ENCODE data around the gene PPP6R3. TPM values are rescaled to one million over a fixed set of nuclear protein-coding genes. Genes with fewer than 3 reads are reported as not detected.
"Not testable (repeated sequence)": the region's sequence is repeated elsewhere in the genome, so short reads cannot be mapped to it uniquely, and the experiment has no call there.

The PPP6R3 gene
- total RNA-seq, 2 donors from 2014 or later = 110 to 138 TPM

DNA sequence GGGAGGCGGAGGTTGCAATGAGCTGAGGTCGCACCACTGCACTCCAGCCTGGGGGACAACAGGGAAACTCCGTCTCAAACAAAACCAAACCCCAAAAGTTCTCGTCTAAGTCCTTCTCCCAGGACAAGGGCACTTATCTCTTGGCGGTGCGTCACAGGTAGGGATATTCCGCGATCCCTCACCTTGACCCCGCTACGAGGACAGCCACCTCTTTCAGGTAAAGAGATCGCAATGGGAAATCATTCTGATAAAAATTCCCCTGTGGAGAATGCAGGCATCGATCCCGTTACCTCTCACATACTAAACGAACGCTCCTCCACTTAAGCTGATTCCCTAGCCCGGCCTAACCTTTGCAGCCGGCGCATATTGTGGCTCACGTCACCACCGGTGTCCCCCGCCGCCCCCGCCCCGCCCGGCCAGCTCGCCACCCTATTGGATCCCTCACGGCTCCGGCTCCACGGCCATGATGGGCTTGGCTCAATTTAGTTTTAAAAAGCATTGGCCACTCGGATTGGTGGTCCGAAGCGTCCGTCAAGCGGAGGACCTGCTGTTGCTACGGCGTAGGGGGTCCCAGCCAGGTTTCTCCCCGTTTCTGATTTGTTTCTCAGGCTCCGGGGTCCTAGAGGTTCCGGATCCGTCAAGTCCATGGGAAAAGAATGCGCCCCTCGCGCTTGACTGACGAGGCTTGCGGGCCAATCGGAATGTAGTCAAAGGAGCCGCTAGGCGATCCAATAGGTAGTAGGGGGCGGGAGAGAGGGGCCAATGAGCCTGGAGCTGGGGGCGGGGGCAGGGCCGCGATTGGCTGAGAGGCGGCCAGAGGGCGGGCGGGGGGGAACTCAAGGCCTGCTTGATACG lies 439 bp upstream of the PPP6R3 start:
- Mint-ChIP-seq H3K27ac (peak overlapping the region; percentile 95), H3K4me3 (peak overlapping the region; percentile 90), H3K36me3 (ENCODE audit: low read depth) (peaks cover 44% of the 10 kb centered on the region), H3K9me3 (no peaks in the 10 kb centered on the region), H3K27me3 (no peaks in the 10 kb centered on the region), H3K4me1 (peaks cover 11% of the 10 kb centered on the region)
- ATAC-seq (replicated peaks) = peak; percentile 94

DNA sequence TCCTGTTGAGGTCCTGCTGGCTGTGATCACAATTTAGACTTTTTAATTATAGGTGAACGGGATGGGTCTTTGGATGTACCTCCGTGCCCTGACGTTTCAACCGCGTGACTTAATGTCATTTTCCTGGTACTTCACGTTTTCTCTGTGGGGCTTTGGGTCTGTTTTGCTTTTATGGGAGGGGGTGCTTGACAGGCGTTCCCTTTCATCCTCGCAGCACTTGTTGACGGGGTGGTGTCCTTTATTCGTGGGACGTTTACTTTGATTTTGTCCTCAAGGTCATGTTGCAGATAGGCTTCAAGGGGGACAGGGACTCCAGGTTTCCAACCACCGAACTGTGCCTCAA lies 994 bp downstream of the PPP6R3 start:
- H3K9me3 Mint-ChIP-seq = no peaks in the 10 kb centered on the region
- H3K27me3 Mint-ChIP-seq = no peaks in the 10 kb centered on the region
- ATAC-seq (replicated peaks) = no peak
- H3K27ac Mint-ChIP-seq = peak overlapping the region; percentile 90
- H3K4me1 Mint-ChIP-seq = peaks cover 20% of the 10 kb centered on the region
- H3K36me3 Mint-ChIP-seq (ENCODE audit: low read depth) = peaks cover 53% of the 10 kb centered on the region
- peak overlapping the region; percentile 81 for H3K4me3 Mint-ChIP-seq

DNA sequence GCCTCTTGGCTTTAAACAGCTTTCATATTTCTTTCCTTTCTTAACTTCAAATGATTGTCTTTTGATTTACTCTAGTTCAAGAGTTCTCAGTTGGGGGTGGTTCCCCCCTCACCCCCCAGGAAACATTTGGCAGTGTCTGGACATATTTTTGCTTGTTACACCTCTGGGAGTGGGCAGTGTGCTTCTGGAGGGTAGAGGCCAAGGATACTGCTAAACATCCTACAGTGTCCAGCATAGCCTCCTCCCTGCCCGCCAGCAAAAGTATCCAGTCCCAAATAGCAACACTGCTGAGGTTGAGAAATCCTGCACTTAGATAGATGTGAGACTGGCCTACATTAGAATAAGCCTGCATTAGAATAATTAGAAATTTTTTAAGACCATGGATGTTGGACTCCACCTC lies 3.2 kb downstream of the PPP6R3 start:
- peaks cover 74% of the 10 kb centered on the region for H3K36me3 Mint-ChIP-seq (ENCODE audit: low read depth)
- no peaks in the 10 kb centered on the region for H3K27me3 Mint-ChIP-seq
- H3K9me3 Mint-ChIP-seq = no peaks in the 10 kb centered on the region
- H3K27ac Mint-ChIP-seq = peak overlapping the region; percentile 70
- ATAC-seq (replicated peaks) = no peak
- H3K4me1 Mint-ChIP-seq = peaks cover 37% of the 10 kb centered on the region
- peak overlapping the region; percentile 81 for H3K4me3 Mint-ChIP-seq

DNA sequence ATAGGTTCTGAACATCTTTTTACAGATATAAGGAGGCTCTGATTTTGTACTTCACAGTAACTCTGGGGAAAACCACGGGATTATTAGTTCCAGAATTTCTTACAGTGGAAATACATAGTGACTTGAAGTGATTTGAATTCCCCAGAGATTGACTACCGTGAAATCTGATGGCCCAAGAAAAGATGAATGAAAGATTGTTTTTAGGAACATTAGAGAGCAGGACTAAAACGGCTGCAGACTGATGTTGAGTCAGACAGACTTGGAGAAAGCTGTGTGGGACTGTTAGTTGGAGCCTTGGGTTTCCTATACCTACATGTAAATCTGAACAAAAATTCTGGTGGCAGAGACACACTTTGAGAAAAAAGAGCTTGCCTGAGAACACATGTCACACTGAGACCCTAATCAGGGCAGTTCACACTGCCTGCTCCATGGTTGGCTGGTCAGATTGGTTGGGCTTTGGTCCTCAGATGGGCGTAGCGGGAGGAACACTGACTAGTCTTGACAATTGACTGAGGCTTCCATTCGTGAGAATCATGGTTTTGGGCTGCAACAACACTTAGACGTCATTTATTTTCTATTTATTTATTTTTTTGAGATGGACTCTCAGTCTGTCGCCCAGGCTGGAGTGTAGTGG lies 6.8 kb downstream of the PPP6R3 start:
- Mint-ChIP-seq H3K4me1 (peaks cover 63% of the 10 kb centered on the region), H3K36me3 (ENCODE audit: low read depth) (peaks cover 85% of the 10 kb centered on the region), H3K9me3 (no peaks in the 10 kb centered on the region), H3K4me3 (peak overlapping the region; percentile 76), H3K27me3 (no peaks in the 10 kb centered on the region), H3K27ac (peak overlapping the region; percentile 67)
- no peak for ATAC-seq (replicated peaks)

DNA sequence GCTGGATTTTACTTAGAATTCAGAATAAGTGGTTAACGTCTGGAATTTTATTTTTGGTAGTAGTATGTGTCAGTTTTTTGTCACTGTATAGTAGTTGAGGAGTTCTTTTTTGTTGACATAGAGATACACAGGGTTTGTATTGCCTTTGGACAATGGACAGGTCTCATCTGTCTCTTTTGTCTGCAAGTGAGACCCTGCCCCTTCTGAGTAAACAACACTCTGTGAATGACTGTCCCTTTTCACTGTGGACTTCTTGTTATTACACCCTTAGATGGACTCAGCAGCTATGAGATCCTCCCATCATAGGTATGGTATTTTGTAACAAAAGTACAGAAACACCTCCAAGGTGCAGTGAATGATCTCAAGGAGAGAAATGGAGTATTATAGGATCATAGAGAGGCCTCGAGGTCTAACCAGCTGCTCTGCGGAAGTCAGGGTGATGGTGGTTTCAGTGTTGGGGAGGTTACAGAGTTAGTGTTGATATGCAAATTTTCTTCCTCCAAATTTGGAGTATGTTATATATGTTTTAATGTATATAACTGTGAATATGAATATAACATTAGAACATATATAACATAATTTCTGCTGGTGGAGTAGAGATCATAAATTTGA lies 7.8 kb downstream of the PPP6R3 start:
- Mint-ChIP-seq H3K4me3 (peak overlapping the region; percentile 76), H3K27me3 (no peaks in the 10 kb centered on the region), H3K4me1 (peaks cover 67% of the 10 kb centered on the region), H3K27ac (peak overlapping the region; percentile 79), H3K9me3 (no peaks in the 10 kb centered on the region), H3K36me3 (ENCODE audit: low read depth) (peaks cover 86% of the 10 kb centered on the region)
- ATAC-seq (replicated peaks) = peak; percentile 42

DNA sequence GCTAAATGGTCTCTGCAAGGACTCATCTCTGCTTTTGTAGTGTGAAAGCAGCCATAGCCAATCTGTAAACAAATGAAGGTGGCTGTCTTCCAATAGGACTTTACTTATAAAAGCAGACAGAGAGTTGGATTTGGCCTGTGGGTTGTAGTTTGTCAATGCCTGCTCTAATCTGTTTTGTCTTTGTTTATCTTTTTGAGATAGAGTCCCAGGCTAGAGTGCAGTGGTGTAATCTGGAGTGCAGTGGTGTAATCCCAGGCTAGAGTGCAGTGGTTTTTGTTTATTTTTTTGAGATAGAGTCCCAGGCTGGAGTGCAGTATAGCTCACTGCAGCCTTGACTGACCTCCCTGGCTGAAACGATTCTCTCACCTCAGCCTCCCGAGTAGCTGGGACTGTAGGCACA lies 8.6 kb downstream of the PPP6R3 start:
- no peaks in the 10 kb centered on the region for H3K9me3 Mint-ChIP-seq
- no peaks in the 10 kb centered on the region for H3K27me3 Mint-ChIP-seq
- H3K4me3 Mint-ChIP-seq = peak overlapping the region; percentile 76
- H3K4me1 Mint-ChIP-seq = peaks cover 68% of the 10 kb centered on the region
- H3K27ac Mint-ChIP-seq = peak overlapping the region; percentile 79
- H3K36me3 Mint-ChIP-seq (ENCODE audit: low read depth) = peaks cover 86% of the 10 kb centered on the region
- ATAC-seq (replicated peaks) = no peak

DNA sequence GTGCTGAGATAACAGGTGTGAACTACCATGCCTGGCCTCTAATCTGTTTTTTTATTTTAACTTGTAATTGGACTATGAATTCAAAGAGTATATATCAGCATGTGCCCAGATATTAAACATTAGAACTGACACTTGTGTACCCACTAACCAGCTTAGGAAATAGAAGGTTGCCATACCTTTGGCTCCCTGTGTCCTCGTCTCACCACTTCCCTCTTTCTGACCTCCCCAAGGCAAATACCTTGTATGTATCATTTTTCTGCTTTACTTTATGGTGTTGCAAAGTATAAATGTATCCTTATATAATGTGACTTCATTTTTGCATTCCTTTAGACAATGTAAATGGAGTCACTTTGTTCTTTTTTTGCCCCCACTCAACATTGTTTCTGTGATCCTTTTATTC lies 9.1 kb downstream of the PPP6R3 start:
- H3K4me1 Mint-ChIP-seq = peaks cover 68% of the 10 kb centered on the region
- no peak for ATAC-seq (replicated peaks)
- H3K4me3 Mint-ChIP-seq = peak overlapping the region; percentile 76
- peaks cover 86% of the 10 kb centered on the region for H3K36me3 Mint-ChIP-seq (ENCODE audit: low read depth)
- no peaks in the 10 kb centered on the region for H3K9me3 Mint-ChIP-seq
- H3K27ac Mint-ChIP-seq = peak overlapping the region; percentile 79
- H3K27me3 Mint-ChIP-seq = no peaks in the 10 kb centered on the region

DNA sequence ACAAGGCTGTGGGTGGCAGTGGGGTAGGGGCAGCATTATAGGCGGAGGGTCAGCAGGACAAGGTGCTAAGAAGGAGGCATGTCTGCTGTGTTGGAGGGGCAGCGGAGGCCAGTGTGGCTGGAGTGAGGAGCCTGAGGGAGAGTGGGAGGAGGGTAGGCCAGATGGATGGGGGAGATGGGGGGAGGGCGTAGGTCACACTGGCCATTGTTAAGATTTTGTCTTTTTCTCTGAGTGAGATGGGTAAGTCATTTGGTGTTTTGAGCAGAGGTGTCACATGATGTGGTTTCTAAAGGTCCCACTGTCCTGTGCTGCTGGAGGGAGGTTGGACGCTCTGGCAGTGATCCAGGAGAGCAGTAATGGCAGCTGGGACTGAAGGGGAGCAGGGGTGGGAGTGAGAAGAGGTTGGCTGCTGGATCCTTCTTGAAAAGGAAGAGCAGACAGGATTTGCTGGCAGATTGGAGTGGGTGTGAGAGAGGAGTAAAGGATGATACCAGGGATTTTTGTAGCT lies 9.8 kb downstream of the PPP6R3 start:
- peaks cover 67% of the 10 kb centered on the region for H3K4me1 Mint-ChIP-seq
- no peaks in the 10 kb centered on the region for H3K27me3 Mint-ChIP-seq
- peaks cover 86% of the 10 kb centered on the region for H3K36me3 Mint-ChIP-seq (ENCODE audit: low read depth)

DNA sequence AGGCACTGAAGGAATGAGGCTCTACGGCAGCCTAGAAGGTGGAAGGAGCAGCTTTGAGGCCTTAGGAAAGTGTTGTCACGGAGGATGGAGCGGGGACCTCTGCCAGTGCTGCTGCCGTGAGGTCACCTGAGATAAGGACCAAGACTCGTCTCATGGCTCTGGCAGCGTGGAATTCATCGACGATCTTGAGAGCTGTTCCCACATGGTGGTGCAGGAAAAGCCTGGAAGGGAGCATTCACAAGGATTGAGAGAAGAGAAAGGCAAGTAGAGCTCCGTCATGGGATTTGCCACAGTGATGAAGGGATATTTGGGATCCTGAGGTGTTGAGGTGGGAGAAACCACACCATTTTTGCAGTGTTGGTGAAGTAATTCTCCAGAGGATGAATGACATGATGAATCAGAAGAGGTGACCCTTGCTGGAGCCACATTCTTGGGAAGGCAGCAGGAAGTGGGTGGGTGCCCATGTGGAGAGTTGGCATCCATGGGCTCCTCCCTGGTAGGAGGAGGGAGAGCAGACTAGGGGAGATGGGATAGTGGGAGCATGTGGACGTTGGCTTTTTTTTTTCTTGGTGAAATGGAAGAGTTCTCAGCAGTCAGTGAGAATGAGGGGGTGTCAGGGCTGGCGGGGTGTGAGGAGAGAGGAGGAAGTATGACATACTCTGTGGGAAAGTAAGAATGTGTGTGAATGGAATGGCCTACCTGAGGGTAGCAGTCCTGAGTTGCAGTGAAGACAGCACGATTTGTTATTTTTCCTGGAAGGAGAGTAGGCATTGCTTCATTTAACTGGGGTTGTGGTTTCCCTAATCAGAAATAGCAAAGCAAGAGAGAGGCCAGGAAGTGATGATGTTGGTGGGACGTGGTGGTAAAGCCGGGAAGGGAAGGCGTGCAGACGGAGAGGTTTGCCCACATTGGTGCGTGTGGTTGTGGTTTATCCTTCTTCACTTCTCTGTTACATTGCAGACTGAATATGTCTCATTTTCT lies 11.1 kb downstream of the PPP6R3 start:
- peak overlapping the region; percentile 76 for H3K4me3 Mint-ChIP-seq
- ATAC-seq (replicated peaks) = peak; percentile 84
- peak overlapping the region; percentile 79 for H3K27ac Mint-ChIP-seq
- no peaks in the 10 kb centered on the region for H3K27me3 Mint-ChIP-seq
- H3K36me3 Mint-ChIP-seq (ENCODE audit: low read depth) = peaks cover 77% of the 10 kb centered on the region
- peaks cover 59% of the 10 kb centered on the region for H3K4me1 Mint-ChIP-seq
- no peaks in the 10 kb centered on the region for H3K9me3 Mint-ChIP-seq

More for the DNA sequence above, 9.8 kb downstream of the PPP6R3 start:
- Mint-ChIP-seq H3K27ac (peak overlapping the region; percentile 79), H3K4me3 (peak overlapping the region; percentile 76), H3K9me3 (no peaks in the 10 kb centered on the region)
- no peak for ATAC-seq (replicated peaks)

DNA sequence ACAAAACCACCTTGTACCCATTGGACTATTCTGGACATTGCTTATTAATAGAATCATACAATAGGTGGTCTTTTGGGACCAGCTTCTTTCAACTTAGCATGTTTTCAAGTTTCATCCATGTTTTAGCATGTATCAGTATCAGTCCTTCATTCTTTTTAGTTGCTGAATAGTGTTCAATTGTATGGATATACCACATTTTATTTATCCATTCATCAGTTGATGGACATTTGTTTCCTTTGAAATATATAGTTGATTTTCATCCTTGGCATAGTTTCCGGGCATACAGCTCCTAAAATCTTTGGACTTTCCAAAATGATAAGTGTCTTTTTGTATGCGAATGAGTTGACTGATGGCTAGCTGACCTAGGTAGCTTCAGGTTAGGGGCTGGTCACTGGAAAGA lies 12.2 kb downstream of the PPP6R3 start:
- Mint-ChIP-seq H3K4me1 (peaks cover 55% of the 10 kb centered on the region), H3K27me3 (no peaks in the 10 kb centered on the region), H3K27ac (peak overlapping the region; percentile 79), H3K9me3 (no peaks in the 10 kb centered on the region), H3K4me3 (peak overlapping the region; percentile 76), H3K36me3 (ENCODE audit: low read depth) (peaks cover 72% of the 10 kb centered on the region)
- no peak for ATAC-seq (replicated peaks)

DNA sequence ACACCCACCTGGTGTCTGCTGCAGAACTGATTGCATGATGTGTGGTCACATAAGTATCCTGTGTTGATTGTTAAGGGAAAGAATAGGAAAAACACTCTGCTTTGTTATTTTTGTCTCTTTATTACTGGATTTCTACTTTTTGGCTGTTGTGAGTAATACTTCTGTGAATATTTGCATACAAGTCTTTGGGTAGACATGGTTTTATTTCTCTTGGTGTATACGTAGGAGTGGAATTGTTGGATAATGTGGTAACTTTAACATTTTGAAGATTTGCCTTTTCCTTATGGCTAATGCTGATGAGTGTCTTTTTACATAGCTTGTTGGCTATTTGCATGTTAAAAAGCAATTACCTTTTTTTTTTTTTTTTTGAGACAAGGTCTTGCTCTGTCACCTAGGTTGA lies 13.1 kb downstream of the PPP6R3 start:
- Mint-ChIP-seq H3K27ac (peak overlapping the region; percentile 78), H3K4me1 (peaks cover 46% of the 10 kb centered on the region), H3K9me3 (no peaks in the 10 kb centered on the region), H3K36me3 (ENCODE audit: low read depth) (peaks cover 70% of the 10 kb centered on the region), H3K4me3 (peak overlapping the region; percentile 76), H3K27me3 (no peaks in the 10 kb centered on the region)
- peak; percentile 18 for ATAC-seq (replicated peaks)

DNA sequence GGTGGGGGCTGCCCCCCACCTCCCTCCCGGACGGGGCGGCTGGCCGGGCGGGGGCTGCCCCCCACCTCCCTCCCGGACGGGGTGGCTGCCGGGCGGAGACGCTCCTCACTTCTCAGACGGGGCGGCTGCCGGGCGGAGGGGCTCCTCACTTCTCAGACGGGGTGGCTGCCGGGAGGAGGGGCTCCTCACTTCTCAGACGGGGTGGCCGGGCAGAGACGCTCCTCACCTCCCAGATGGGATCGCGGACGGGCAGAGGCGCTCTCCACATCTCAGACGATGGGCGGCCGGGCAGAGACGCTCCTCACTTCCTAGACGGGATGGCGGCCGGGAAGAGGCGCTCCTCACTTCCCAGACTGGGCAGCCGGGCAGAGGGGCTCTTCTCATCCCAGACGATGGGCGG lies 15.1 kb downstream of the PPP6R3 start:
- ATAC-seq (replicated peaks); H3K9me3 Mint-ChIP-seq; H3K27ac Mint-ChIP-seq; H3K27me3 Mint-ChIP-seq; H3K4me3 Mint-ChIP-seq: not testable (repeated sequence)
- Mint-ChIP-seq H3K4me1 (peaks cover 47% of the 10 kb centered on the region), H3K36me3 (ENCODE audit: low read depth) (peaks cover 65% of the 10 kb centered on the region)

DNA sequence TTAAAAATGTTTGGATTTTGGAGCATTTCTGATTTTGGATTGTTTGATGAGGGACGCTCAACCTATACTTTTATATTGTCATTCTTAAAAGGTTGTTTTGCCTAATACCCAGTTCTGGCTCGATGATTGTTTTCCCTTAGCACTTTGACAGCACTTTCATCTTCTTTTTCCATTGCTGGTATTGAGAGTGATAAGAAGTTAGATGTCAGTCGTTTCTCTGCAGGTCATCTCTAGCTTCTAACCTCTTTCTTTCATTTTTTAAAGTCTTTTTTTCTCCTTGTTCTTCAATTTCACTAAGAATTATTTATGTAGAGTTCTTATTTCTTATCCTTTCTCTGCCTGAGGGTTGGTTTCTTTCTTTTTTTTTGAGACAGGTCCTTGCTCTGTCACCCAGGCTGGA lies 18.8 kb downstream of the PPP6R3 start:
- Mint-ChIP-seq H3K4me3 (no peak overlapping the region), H3K27ac (no peak overlapping the region), H3K36me3 (ENCODE audit: low read depth) (peaks cover 29% of the 10 kb centered on the region), H3K27me3 (no peaks in the 10 kb centered on the region), H3K9me3 (no peaks in the 10 kb centered on the region), H3K4me1 (peaks cover 46% of the 10 kb centered on the region)
- ATAC-seq (replicated peaks) = no peak

DNA sequence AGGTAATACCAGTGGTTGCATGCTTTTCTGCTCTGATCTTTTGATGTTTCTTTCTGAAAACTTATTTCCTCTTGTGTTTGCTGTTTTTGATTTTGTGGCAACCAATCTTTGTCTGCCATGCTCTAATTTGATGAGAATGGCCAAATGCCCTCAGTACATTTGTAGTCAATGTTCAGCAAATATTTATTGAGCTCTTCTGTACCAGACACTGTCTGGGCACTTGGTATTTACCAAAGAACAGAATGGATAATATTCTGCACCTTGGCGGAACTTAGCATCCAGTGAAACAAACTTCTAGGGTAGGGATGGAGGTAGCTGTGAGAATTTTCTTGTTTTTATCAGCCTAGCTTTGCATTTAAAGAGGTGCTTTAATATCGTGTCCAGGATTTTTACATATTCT lies 19.6 kb downstream of the PPP6R3 start:
- ATAC-seq (replicated peaks) = no peak

More for the DNA sequence above, 19.6 kb downstream of the PPP6R3 start:
- Mint-ChIP-seq H3K36me3 (ENCODE audit: low read depth) (peaks cover 22% of the 10 kb centered on the region), H3K27ac (no peak overlapping the region), H3K27me3 (no peaks in the 10 kb centered on the region), H3K4me1 (peaks cover 47% of the 10 kb centered on the region), H3K4me3 (no peak overlapping the region), H3K9me3 (no peaks in the 10 kb centered on the region)

All from activated T-helper 17 cell treated with anti-CD3 and anti-CD28 coated beads, Interleukin-2, amount 50 U/mL, for 72 hours (primary cell).